Ascending aorta (tissue), 2 donors: ENCODE measurements around the gene ELOVL5. TPM values are rescaled to one million over a fixed set of nuclear protein-coding genes. Genes with fewer than 3 reads are reported as not detected.

ENCODE experiments used
- DNase-seq, 2 donors: peaks; one replicate each; pipeline ENCODE4 v3.0.0-alpha.2; 2019; ENCODE audit warnings: low spot score in 2 of 2
- H3K27ac ChIP-seq, 2 donors: fragments of 200-600 bp; sonication (generic); one replicate each; pipeline ENCODE4 v1.5.1; 2016 to 2017; ENCODE audit warnings: mild to moderate bottlenecking in 1 of 2
- H3K27me3 ChIP-seq: fragments of 200-600 bp; sonication (generic); one replicate; pipeline ENCODE4 v1.5.1; 2017
- H3K36me3 ChIP-seq, 2 donors: fragments of 200-600 bp; sonication (generic); one replicate each; pipeline ENCODE4 v1.5.1; 2016
- H3K4me1 ChIP-seq, 2 donors: fragments of 200-600 bp; sonication (generic); one replicate each; pipeline ENCODE4 v1.5.1; 2016 to 2017; ENCODE audit warnings: mild to moderate bottlenecking in 1 of 2
- H3K4me3 ChIP-seq, 2 donors: fragments of 200-600 bp; sonication (generic); one replicate each; pipeline ENCODE4 v1.5.1; 2016 to 2017; ENCODE audit warnings: mild to moderate bottlenecking in 1 of 2
- H3K9me3 ChIP-seq, 2 donors: fragments of 200-600 bp; sonication (generic); one replicate each; pipeline ENCODE4 v1.5.1; 2016
- CTCF ChIP-seq, 3 experiments: fragments of 200-600 bp in 2 of 3; fragments of 450-650 bp in 1 of 3; sonication (generic) in 2 of 3; IDR thresholded peaks; one replicate each; pipeline ENCODE4 v1.5.1; 2016 to 2019; ENCODE audit warnings: antibody characterized with exemption in 3 of 3, mild to moderate bottlenecking in 1 of 3, moderate library complexity in 1 of 3
- intact Hi-C: fragments of 100-400 bp; cut with DNase I; formaldehyde crosslinking; loops from one replicate; pipeline ENCODE4 v1.15.1; 2023
- total RNA-seq: library from RNA; depleted of rRNA; stranded (reverse); fragments of >200 nt; gene quantifications from one replicate; pipeline ENCODE4 v1.1.0, GENCODE V29; 2016

The ELOVL5 gene
- total RNA-seq, 1 donor from 2014 or later: 53.7 TPM

GRCh38 chr6:53294611-53295010 lies 54.1 kb downstream of the ELOVL5 start:
- Histone ChIP-seq H3K27ac (no peak overlapping the region), H3K9me3 (no peaks in the 10 kb centered on the region), H3K4me3 (no peak overlapping the region), H3K27me3 (no peaks in the 10 kb centered on the region), H3K4me1 (no peaks in the 10 kb centered on the region), H3K36me3 (peaks cover 4 to 5% of the 10 kb centered on the region in 2 donors)
- TF ChIP-seq CTCF (IDR thresholded peaks at IDR 0.05): no peak
- intact Hi-C loops: loop anchor here (5.0 kb wide), 1 partner anchor 122 kb away; no protein-coding TSS in a partner anchor
- no peak for DNase-seq

DNA sequence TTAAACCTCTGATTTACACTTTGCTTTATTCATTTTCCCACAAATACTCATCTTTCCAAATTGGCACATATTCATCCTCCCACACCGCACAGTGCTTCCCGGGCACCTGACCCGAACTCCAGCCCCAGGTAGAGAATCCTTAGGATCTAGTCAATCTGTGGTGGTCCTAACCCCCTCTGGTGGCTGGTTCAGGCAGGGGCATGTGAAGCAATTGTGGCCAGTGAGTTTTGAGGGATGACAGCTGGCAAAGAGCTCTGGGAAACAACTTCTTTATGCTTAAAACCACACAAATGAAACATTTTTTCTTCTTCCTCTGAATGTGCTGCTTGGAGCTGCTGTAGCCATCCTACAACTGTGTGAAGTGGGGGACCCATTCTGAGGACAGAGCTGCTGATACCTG lies 54.7 kb downstream of the ELOVL5 start:
- H3K4me1 ChIP-seq: no peaks in the 10 kb centered on the region
- intact Hi-C loops: loop anchor here (5.0 kb wide), 1 partner anchor 122 kb away; no protein-coding TSS in a partner anchor

GRCh38 chr6:53293691-53294090 lies 55.1 kb downstream of the ELOVL5 start:
- Histone ChIP-seq H3K27me3 (no peaks in the 10 kb centered on the region), H3K27ac (no peak overlapping the region), H3K9me3 (no peaks in the 10 kb centered on the region), H3K4me1 (no peaks in the 10 kb centered on the region), H3K4me3 (no peak overlapping the region), H3K36me3 (peaks cover 4 to 11% of the 10 kb centered on the region in 2 donors)
- DNase-seq: no peak
- intact Hi-C loops: loop anchor here (5.0 kb wide), 1 partner anchor 121 kb away; no protein-coding TSS in a partner anchor
- TF ChIP-seq CTCF (IDR thresholded peaks at IDR 0.05): no peak

More for the DNA sequence above, 54.7 kb downstream of the ELOVL5 start:
- no peak for DNase-seq
- Histone ChIP-seq H3K4me3 (no peak overlapping the region), H3K9me3 (no peaks in the 10 kb centered on the region), H3K27me3 (no peaks in the 10 kb centered on the region), H3K36me3 (peaks cover 4 to 10% of the 10 kb centered on the region in 2 donors), H3K27ac (no peak overlapping the region)
- TF ChIP-seq CTCF (IDR thresholded peaks at IDR 0.05): peak in 2 of 3 experiments; percentile 30 to 44

- H3K4me1 ChIP-seq: no peaks in the 10 kb centered on the region
- peaks cover 8 to 15% of the 10 kb centered on the region in 2 donors for H3K36me3 ChIP-seq
- no peak overlapping the region for H3K27ac ChIP-seq
- DNase-seq: no peak
- H3K9me3 ChIP-seq: no peaks in the 10 kb centered on the region
- intact Hi-C loops: loop anchor here (5.0 kb wide), 1 partner anchor 119 kb away; no protein-coding TSS in a partner anchor
- no peak overlapping the region for H3K4me3 ChIP-seq
- TF ChIP-seq CTCF (IDR thresholded peaks at IDR 0.05): no peak
- no peaks in the 10 kb centered on the region for H3K27me3 ChIP-seq
Measured at GRCh38 chr6:53290537-53291510, 57.9 kb downstream of the ELOVL5 start.

- H3K36me3 ChIP-seq: peaks cover 4 to 15% of the 10 kb centered on the region in 2 donors
- H3K4me1 ChIP-seq: peaks cover 0 to 6% of the 10 kb centered on the region in 2 donors
- no peak for DNase-seq
- H3K27ac ChIP-seq: no peak overlapping the region
- intact Hi-C loops: no loop called here
- no peaks in the 10 kb centered on the region for H3K27me3 ChIP-seq
- H3K9me3 ChIP-seq: no peaks in the 10 kb centered on the region
- no peak for TF ChIP-seq CTCF (IDR thresholded peaks at IDR 0.05)
- no peak overlapping the region for H3K4me3 ChIP-seq
Measured at GRCh38 chr6:53287336-53288225, 61.2 kb downstream of the ELOVL5 start.
